Activated gamma-delta T cell (primary cell): ENCODE measurements around the gene SLC66A1.

ENCODE experiments used
- DNase-seq: peaks from one replicate; lab custom pipeline; 2025; lab: John Stamatoyannopoulos, UW

SLC66A1 gene

GRCh38 chr1:19361611-19362147 is 49.6 kb downstream of the SLC66A1 start:
- DNase-seq = no peak

- no peak for DNase-seq
Measured at GRCh38 chr1:19363536-19364152, 51.5 kb downstream of the SLC66A1 start.

- no peak for DNase-seq
Measured at GRCh38 chr1:19365721-19366120, 53.6 kb downstream of the SLC66A1 start.

GRCh38 chr1:19366599-19367536 is 54.7 kb downstream of the SLC66A1 start:
- no peak for DNase-seq

GRCh38 chr1:19367584-19368041 is 55.5 kb downstream of the SLC66A1 start:
- DNase-seq = no peak

GRCh38 chr1:19368050-19368449 is 55.9 kb downstream of the SLC66A1 start:
- DNase-seq = no peak

- no peak for DNase-seq
Measured at GRCh38 chr1:19368964-19369363, 56.8 kb downstream of the SLC66A1 start.

GRCh38 chr1:19369396-19370090 is 57.4 kb downstream of the SLC66A1 start:
- DNase-seq = no peak

GRCh38 chr1:19370453-19371170 is 58.5 kb downstream of the SLC66A1 start:
- no peak for DNase-seq

- DNase-seq = no peak
Measured at GRCh38 chr1:19371226-19372135, 59.4 kb downstream of the SLC66A1 start.

- DNase-seq = no peak
Measured at GRCh38 chr1:19372136-19372514, 60.0 kb downstream of the SLC66A1 start.

- no peak for DNase-seq
Measured at GRCh38 chr1:19372602-19373001, 60.5 kb downstream of the SLC66A1 start.

GRCh38 chr1:19373211-19374082 is 61.3 kb downstream of the SLC66A1 start:
- no peak for DNase-seq

- DNase-seq = no peak
Measured at GRCh38 chr1:19374083-19374801, 62.1 kb downstream of the SLC66A1 start.

GRCh38 chr1:19374926-19375325 is 62.8 kb downstream of the SLC66A1 start:
- DNase-seq = no peak

- no peak for DNase-seq
Measured at GRCh38 chr1:19375631-19376400, 63.7 kb downstream of the SLC66A1 start.

GRCh38 chr1:19376428-19377372 is 64.6 kb downstream of the SLC66A1 start:
- DNase-seq = no peak
